Breast epithelium (tissue), 3 donors: ENCODE measurements around the gene ATP6V1G2.

ENCODE experiments used
- POLR2A ChIP-seq: fragments of 450-650 bp; IDR thresholded peaks from one replicate; pipeline ENCODE4 v1.6.1; 2016; ENCODE audit warnings: antibody characterized with exemption, mild to moderate bottlenecking, moderate library complexity
- POLR2AphosphoS5 ChIP-seq, 3 donors: sonication (generic); formaldehyde crosslinking; IDR thresholded peaks; one replicate each; pipeline ENCODE4 v1.6.1; 2017; ENCODE audit warnings: antibody characterized with exemption in 3 of 3
- TF ChIP-seq, protein P1 (sequence below), 3 donors: fragments of 450-650 bp; IDR thresholded peaks; one replicate each; pipeline ENCODE4 v1.5.1; 2016 to 2017; ENCODE audit warnings: antibody characterized with exemption in 3 of 3, mild to moderate bottlenecking in 3 of 3, moderate library complexity in 3 of 3

DNA sequence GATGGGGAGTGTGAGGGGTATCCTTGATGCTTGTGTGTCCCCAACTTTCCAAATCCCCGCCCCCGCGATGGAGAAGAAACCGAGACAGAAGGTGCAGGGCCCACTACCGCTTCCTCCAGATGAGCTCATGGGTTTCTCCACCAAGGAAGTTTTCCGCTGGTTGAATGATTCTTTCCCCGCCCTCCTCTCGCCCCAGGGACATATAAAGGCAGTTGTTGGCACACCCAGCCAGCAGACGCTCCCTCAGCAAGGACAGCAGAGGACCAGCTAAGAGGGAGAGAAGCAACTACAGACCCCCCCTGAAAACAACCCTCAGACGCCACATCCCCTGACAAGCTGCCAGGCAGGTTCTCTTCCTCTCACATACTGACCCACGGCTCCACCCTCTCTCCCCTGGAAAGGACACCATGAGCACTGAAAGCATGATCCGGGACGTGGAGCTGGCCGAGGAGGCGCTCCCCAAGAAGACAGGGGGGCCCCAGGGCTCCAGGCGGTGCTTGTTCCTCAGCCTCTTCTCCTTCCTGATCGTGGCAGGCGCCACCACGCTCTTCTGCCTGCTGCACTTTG lies 29.0 kb upstream of the ATP6V1G2 start, which contains the start of gene TNF:
- TF ChIP-seq, protein P1, sequence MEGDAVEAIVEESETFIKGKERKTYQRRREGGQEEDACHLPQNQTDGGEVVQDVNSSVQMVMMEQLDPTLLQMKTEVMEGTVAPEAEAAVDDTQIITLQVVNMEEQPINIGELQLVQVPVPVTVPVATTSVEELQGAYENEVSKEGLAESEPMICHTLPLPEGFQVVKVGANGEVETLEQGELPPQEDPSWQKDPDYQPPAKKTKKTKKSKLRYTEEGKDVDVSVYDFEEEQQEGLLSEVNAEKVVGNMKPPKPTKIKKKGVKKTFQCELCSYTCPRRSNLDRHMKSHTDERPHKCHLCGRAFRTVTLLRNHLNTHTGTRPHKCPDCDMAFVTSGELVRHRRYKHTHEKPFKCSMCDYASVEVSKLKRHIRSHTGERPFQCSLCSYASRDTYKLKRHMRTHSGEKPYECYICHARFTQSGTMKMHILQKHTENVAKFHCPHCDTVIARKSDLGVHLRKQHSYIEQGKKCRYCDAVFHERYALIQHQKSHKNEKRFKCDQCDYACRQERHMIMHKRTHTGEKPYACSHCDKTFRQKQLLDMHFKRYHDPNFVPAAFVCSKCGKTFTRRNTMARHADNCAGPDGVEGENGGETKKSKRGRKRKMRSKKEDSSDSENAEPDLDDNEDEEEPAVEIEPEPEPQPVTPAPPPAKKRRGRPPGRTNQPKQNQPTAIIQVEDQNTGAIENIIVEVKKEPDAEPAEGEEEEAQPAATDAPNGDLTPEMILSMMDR (IDR thresholded peaks at IDR 0.05), result no peak
- TF ChIP-seq POLR2AphosphoS5 (IDR thresholded peaks at IDR 0.05), result no peak
- no peak for TF ChIP-seq POLR2A
